Measurements from ENCODE around the gene COL24A1. TPM values are rescaled to one million over a fixed set of nuclear protein-coding genes. Genes with fewer than 3 reads are reported as not detected.
"Not testable (repeated sequence)": the region's sequence is repeated elsewhere in the genome, so short reads cannot be mapped to it uniquely, and the experiment has no call there.

The COL24A1 gene
- total and polyA plus RNA-seq, 2 donors (not counting 3 experiments of a cell fraction or from before 2014, with no cell fraction given): 0.03 TPM; not detected in 1

DNA sequence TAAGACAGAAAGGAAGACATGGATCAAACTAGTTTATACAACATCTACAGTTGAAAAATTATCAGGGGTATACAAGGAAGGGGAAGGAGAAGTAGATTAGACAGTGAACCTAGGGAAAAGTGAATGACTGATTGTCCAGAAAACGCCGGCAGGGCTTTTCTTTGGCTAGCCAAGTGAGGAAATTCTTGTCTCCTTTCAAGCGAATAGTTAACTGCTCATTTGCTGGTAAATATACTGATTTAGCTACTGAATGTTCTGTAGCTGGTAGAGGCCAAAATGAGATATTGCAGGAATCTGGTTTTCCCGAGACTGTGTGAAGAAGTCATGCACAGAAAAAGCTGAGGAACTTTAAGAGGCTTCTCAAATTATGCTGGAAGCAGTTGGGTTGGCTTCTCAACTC, 319.8 kb downstream of the COL24A1 start:
- no peak overlapping the region for H3K27ac ChIP-seq (ENCODE audit: insufficient read depth, low read depth, low read length)
- no peaks in the 10 kb centered on the region for H3K36me3 ChIP-seq (ENCODE audit: control insufficient read depth in 2 of 2, extremely low read depth in 1 of 2, insufficient read depth in 2 of 2, low read length in 2 of 2)
- no peaks in the 10 kb centered on the region for H3K4me1 ChIP-seq (ENCODE audit: control insufficient read depth, extremely low read depth, insufficient read depth, low read length)
- dilution Hi-C loops (cut with MboI; ENCODE audit: extremely low pct_ligation_motif_present, low sequenced_read_pairs) (no loop called here), intact Hi-C loops (cut with micrococcal nuclease) (no loop called here)
- no peak overlapping the region for H3K4me3 ChIP-seq (replicated peaks in 1 of 3; ENCODE audit: insufficient read depth in 1 of 3, low read depth in 1 of 3, low read length in 3 of 3)
- no peaks in the 10 kb centered on the region for H3K9me3 ChIP-seq (replicated peaks; ENCODE audit: control insufficient read depth, insufficient read depth, low read length)
- no peaks in the 10 kb centered on the region for H3K79me2 ChIP-seq (ENCODE audit: control insufficient read depth, insufficient read depth, low read length)
- CTCF ChIA-PET: interaction anchor here (1.0 kb wide), 1 partner anchor 8 kb away, joined by 3 read pairs; no protein-coding TSS in a partner anchor
- H3K9ac ChIP-seq (replicated peaks; ENCODE audit: extremely low read depth, insufficient read depth, low read length): no peak overlapping the region
- no peak overlapping the region for H2AFZ ChIP-seq (ENCODE audit: low read depth, low read length)
- FAIRE-seq: no peak
- no peaks in the 10 kb centered on the region for H3K9me1 ChIP-seq (replicated peaks; ENCODE audit: control insufficient read depth, extremely low read depth, insufficient read depth, low read length)
- peaks cover 0 to 23% of the 10 kb centered on the region in 2 experiments for H3K27me3 ChIP-seq (ENCODE audit: control insufficient read depth in 2 of 2, insufficient read depth in 2 of 2, low read length in 2 of 2)
- POLR2A ChIA-PET: no interaction called here
- no peak for TF ChIP-seq JUN (IDR thresholded peaks at IDR 0.05; ENCODE audit: borderline replicate concordance, insufficient read depth, insufficient read length, low read depth)
- TF ChIP-seq, protein P1, sequence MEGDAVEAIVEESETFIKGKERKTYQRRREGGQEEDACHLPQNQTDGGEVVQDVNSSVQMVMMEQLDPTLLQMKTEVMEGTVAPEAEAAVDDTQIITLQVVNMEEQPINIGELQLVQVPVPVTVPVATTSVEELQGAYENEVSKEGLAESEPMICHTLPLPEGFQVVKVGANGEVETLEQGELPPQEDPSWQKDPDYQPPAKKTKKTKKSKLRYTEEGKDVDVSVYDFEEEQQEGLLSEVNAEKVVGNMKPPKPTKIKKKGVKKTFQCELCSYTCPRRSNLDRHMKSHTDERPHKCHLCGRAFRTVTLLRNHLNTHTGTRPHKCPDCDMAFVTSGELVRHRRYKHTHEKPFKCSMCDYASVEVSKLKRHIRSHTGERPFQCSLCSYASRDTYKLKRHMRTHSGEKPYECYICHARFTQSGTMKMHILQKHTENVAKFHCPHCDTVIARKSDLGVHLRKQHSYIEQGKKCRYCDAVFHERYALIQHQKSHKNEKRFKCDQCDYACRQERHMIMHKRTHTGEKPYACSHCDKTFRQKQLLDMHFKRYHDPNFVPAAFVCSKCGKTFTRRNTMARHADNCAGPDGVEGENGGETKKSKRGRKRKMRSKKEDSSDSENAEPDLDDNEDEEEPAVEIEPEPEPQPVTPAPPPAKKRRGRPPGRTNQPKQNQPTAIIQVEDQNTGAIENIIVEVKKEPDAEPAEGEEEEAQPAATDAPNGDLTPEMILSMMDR (IDR thresholded peaks at IDR 0.05; ENCODE audit: extremely low read depth in 1 of 2, insufficient read depth in 1 of 2, low read depth in 1 of 2, low read length in 2 of 2): no peak
- no peak for TF ChIP-seq POLR2AphosphoS5 (IDR thresholded peaks at IDR 0.05; ENCODE audit: insufficient read depth, low read depth, low read length)
- TF ChIP-seq POLR2A (IDR thresholded peaks at IDR 0.05; ENCODE audit: low read depth, low read length): no peak
- no peak for TF ChIP-seq EZH2 (IDR thresholded peaks at IDR 0.05; ENCODE audit: borderline replicate concordance, low read depth, low read length, severe bottlenecking)
- TF ChIP-seq GATA2 (IDR thresholded peaks at IDR 0.05; ENCODE audit: insufficient read depth, insufficient read length, low read depth, low read length): no peak
- no peak for TF ChIP-seq FOS (IDR thresholded peaks at IDR 0.05; ENCODE audit: borderline replicate concordance, insufficient read depth, low read length)
- TF ChIP-seq, protein P2, sequence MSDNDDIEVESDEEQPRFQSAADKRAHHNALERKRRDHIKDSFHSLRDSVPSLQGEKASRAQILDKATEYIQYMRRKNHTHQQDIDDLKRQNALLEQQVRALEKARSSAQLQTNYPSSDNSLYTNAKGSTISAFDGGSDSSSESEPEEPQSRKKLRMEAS (IDR thresholded peaks at IDR 0.05; ENCODE audit: insufficient read depth, insufficient read length): no peak
- TF ChIP-seq MYC (IDR thresholded peaks at IDR 0.05; ENCODE audit: low read depth, low read length): no peak
- no peak for DNase-seq (ENCODE audit: low read depth, low spot score)
- BruUV-seq (replicated peaks): no TSS peak
- no peaks in the 10 kb centered on the region for H4K20me1 ChIP-seq (replicated peaks; ENCODE audit: control insufficient read depth, extremely low read depth, insufficient read depth, low read length)
- no peak overlapping the region for H3K4me2 ChIP-seq (ENCODE audit: insufficient read depth, low read length)

DNA sequence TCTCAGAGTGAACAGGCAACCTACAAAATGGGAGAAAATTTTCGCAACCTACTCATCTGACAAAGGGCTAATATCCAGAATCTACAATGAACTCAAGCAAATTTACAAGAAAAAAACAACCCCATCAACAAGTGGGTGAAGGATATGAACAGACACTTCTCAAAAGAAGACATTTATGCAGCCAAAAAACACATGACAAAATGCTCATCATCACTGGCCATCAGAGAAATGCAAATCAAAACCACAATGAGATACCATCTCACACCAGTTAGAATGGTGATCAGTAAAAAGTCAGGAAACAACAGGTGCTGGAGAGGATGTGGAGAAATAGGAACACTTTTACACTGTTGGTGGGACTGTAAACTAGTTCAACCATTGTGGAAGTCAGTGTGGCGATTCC, 323.4 kb downstream of the COL24A1 start:
- H3K4me3 ChIP-seq (replicated peaks in 1 of 3; ENCODE audit: insufficient read depth in 1 of 3, low read depth in 1 of 3, low read length in 3 of 3); POLR2A ChIA-PET; H4K20me1 ChIP-seq (replicated peaks; ENCODE audit: control insufficient read depth, extremely low read depth, insufficient read depth, low read length); FAIRE-seq; H2AFZ ChIP-seq (ENCODE audit: low read depth, low read length); H3K27ac ChIP-seq (ENCODE audit: insufficient read depth, low read depth, low read length); CTCF ChIA-PET; H3K9ac ChIP-seq (replicated peaks; ENCODE audit: extremely low read depth, insufficient read depth, low read length); intact Hi-C loops (cut with micrococcal nuclease); dilution Hi-C loops (cut with MboI; ENCODE audit: extremely low pct_ligation_motif_present, low sequenced_read_pairs); BruUV-seq (replicated peaks); H3K4me1 ChIP-seq (ENCODE audit: control insufficient read depth, extremely low read depth, insufficient read depth, low read length); H3K9me3 ChIP-seq (replicated peaks; ENCODE audit: control insufficient read depth, insufficient read depth, low read length); H3K36me3 ChIP-seq (ENCODE audit: control insufficient read depth in 2 of 2, extremely low read depth in 1 of 2, insufficient read depth in 2 of 2, low read length in 2 of 2); H3K9me1 ChIP-seq (replicated peaks; ENCODE audit: control insufficient read depth, extremely low read depth, insufficient read depth, low read length); H3K4me2 ChIP-seq (ENCODE audit: insufficient read depth, low read length); DNase-seq (ENCODE audit: low read depth, low spot score); H3K79me2 ChIP-seq (ENCODE audit: control insufficient read depth, insufficient read depth, low read length): not testable (repeated sequence)
- peaks cover 0 to 23% of the 10 kb centered on the region in 2 experiments for H3K27me3 ChIP-seq (ENCODE audit: control insufficient read depth in 2 of 2, insufficient read depth in 2 of 2, low read length in 2 of 2)

All from endothelial cell of umbilical vein (primary cell).